Right renal cortex interstitium (tissue), 3 donors: Measurements from ENCODE around the gene HVCN1. TPM values are rescaled to one million over a fixed set of nuclear protein-coding genes. Genes with fewer than 3 reads are reported as not detected.
A peak's percentile ranks its signal among the peaks of the same experiment; 100 is the strongest.
"Not testable (repeated sequence)": the region's sequence is repeated elsewhere in the genome, so short reads cannot be mapped to it uniquely, and the experiment has no call there.

ENCODE experiments used
- DNase-seq, 3 donors: peaks; one replicate each; pipeline ENCODE4 v3.0.0-alpha.2; 2013; ENCODE audit warnings: low read depth in 3 of 3, low spot score in 2 of 3
- polyA plus RNA-seq, 3 donors: library from polyadenylated mRNA; unstranded; fragments of 120-200 nt; gene quantifications; one replicate each; pipeline ENCODE4 v1.2.1, GENCODE V29; 2013; ENCODE audit not compliant: insufficient read length in 3 of 3

The HVCN1 gene
- polyA plus RNA-seq, 3 donors = 8.9 to 10.6 (median 8.9) TPM

- no peak for DNase-seq
These were observed 69.4 kb downstream of the HVCN1 start for GRCh38 chr12:110619534-110619953.

- DNase-seq = no peak
These were observed 72.3 kb downstream of the HVCN1 start for GRCh38 chr12:110616471-110617115.

DNA sequence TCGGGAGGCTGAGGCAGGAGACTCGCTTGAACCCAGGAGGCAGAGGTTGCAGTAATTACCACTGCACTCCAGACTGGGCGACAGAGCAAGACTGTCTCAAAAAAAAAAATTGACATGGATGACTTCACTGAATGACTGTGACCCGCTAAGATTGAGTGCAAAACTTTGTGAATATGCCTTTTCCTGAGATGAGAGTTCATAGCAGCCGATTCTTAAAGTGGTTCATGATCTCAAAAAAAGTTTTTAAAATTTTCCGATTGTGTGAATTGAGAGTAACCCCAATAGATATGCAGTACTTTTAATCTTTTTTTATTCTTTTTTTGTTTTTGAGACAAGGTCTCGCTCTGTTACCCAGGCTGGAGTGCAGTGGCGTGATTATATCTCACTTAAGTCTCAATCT lies 73.7 kb downstream of the HVCN1 start:
- no peak for DNase-seq

GRCh38 chr12:110613771-110614684 lies 74.9 kb downstream of the HVCN1 start, which contains the start of gene TCTN1:
TSS of gene TCTN1 (plus strand) at chr12:110614129. CDS start at chr12:110614183, 54 bp downstream.
- peak; percentile 78 to 91 (median 80) for DNase-seq

DNA sequence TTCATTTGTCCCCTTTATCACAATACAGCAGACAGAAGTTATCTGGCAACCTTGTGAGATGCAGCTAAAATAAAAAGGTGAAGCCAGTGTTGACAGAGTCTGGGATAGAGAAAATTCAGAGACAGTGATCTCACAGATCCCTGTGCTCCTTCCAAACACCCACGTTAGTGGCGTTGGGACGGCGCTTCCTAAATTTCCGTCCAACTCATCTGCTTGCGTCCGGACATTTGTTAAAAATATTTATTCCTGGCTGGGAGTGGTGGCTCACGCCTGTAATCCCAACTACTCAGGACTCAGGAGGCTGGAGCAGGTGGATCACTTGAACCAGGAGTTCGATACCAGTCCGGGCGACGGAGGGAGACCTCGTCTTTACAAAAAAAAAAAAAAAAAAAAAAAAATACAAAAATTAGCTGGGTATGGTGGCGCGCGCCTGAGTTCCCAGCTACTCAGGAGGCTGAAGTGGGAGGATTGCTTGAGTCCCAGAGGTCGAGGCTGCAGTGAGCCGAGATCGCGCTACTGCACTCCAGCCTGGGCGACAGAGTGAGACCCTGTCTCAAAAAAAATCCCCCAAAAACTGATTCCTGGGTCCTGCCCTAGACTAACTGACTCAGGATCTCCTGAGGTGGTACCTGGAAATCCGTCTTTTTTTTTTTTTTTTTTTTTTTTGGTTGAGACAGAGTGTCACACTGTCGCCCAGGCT lies 75.7 kb downstream of the HVCN1 start:
- DNase-seq = no peak

- no peak for DNase-seq
These were observed 82.7 kb downstream of the HVCN1 start for GRCh38 chr12:110606253-110606611.

DNA sequence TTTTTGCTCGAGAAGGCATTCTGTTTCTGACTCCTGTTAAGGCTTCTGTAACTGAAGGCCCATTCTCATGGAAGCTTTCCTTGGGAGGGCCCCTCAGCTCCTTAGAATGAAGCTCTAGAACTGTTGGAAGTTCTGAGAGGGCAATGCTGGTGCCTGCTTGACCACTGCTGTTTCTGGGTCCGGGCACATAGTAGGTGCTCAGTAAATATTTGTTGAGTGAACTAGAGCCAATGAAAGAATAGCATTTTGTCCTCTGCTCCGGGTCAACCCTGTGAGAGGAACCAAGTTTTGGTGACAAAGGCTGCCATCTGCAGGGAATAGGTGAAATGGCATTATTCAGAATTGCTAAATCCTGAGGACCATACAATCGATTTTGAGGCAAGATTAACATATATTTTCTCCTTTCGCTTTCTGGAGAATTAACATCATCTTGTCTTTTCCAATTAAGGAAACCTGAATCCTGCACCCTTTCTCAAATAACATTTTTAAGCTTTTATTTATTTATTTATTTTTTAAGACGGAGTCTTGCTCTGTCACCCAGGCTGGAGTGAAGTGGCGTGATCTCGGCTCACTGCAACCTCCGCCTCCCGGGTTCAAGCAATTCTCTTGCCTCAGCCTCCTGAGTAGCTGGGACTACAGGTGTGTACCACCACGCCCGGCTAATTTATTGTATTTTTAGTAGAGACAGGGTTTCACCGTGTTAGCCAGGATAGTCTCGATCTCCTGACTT lies 86.7 kb downstream of the HVCN1 start:
- DNase-seq = not testable (repeated sequence)

- DNase-seq = no peak
These were observed 88.7 kb downstream of the HVCN1 start for GRCh38 chr12:110600254-110600653.

DNA sequence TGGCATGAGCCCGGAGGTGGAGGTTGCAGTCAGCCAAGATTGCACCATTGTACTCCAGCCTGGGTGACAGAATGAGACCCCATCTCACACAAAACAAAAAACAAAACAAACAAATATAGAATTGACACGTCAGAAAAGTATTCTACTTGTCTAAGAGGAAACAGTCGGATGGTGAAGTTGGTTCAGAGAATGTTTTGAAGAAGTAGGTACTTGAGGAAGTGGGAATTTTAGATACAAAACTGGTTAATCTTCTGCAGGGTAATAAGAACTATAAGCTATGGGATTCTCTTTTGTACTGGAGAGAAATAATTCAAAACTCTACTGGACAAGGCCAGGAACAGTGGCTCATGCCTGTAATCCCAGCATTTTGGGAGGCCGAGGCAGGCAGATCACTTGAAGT lies 89.6 kb downstream of the HVCN1 start:
- DNase-seq = no peak

Other genes starting within 250 kb of the HVCN1 start
- 100 to 1,000 TPM; 269 to 281 (median 277) TPM for gene ARPC3, start 238.8 kb downstream of the HVCN1 start, polyA plus RNA-seq
- gene GPN3, start 220.9 kb downstream of the HVCN1 start, polyA plus RNA-seq = 10 to 100 TPM; 36.5 to 39.3 (median 38.5) TPM
- 10 to 100 TPM; 16.2 to 18.6 (median 16.6) TPM for gene FAM216A, start 220.3 kb downstream of the HVCN1 start, polyA plus RNA-seq
- gene VPS29, start 187.0 kb downstream of the HVCN1 start, polyA plus RNA-seq = 100 to 1,000 TPM; 141 to 162 (median 152) TPM
- 1 to 10 TPM; 1.1 to 1.5 (median 1.2) TPM for gene RAD9B, start 186.8 kb downstream of the HVCN1 start, polyA plus RNA-seq
- 10 to 100 TPM; 21.2 to 23.2 (median 22.1) TPM for gene PPTC7, start 105.8 kb downstream of the HVCN1 start, polyA plus RNA-seq
- gene TCTN1, start 75.0 kb downstream of the HVCN1 start, polyA plus RNA-seq = 10 to 100 TPM; 72.5 to 91.8 (median 87.6) TPM
- 100 to 1,000 TPM; 182 to 206 (median 192) TPM for gene PPP1CC, start 53.8 kb upstream of the HVCN1 start, polyA plus RNA-seq
- not detected for gene CCDC63, start 157.9 kb upstream of the HVCN1 start, polyA plus RNA-seq
- 1 to 10 TPM in 2 of 3 donors, not detected in 1; 1.5 to 6.4 TPM for gene MYL2, start 231.5 kb upstream of the HVCN1 start, polyA plus RNA-seq